Activated naive CD4-positive, alpha-beta T cell treated with anti-CD3 and anti-CD28 coated beads for 36 hours (primary cell): ENCODE results near the gene ZNF853. TPM values are rescaled to one million over a fixed set of nuclear protein-coding genes. Genes with fewer than 3 reads are reported as not detected.
"Not testable (repeated sequence)": the region's sequence is repeated elsewhere in the genome, so short reads cannot be mapped to it uniquely, and the experiment has no call there.

Source experiments
- CTCF ChIA-PET: fragments of 350-600 bp; sonication (Branson Sonifier 250); formaldehyde crosslinking; loops from one replicate; lab custom pipeline; 2021; ENCODE audit warnings: antibody characterized with exemption; lab: Charles Lee
- DNase-seq: peaks from one replicate; pipeline ENCODE4 v3.0.0-alpha.2; 2020
- H3K27ac Mint-ChIP-seq: one replicate; pipeline ENCODE4 v1.8.0; 2021; ENCODE audit warnings: mild to moderate bottlenecking, mixed read lengths
- H3K27me3 Mint-ChIP-seq: one replicate; pipeline ENCODE4 v1.8.0; 2021; ENCODE audit warnings: low read depth, mixed read lengths
- H3K36me3 Mint-ChIP-seq: one replicate; pipeline ENCODE4 v1.8.0; 2021; ENCODE audit warnings: low read depth, mixed read lengths
- H3K4me1 Mint-ChIP-seq: one replicate; pipeline ENCODE4 v1.8.0; 2021; ENCODE audit warnings: low read depth, mixed read lengths
- H3K4me3 Mint-ChIP-seq: one replicate; pipeline ENCODE4 v1.8.0; 2021; ENCODE audit warnings: mild to moderate bottlenecking, moderate library complexity, mixed read lengths
- H3K9me3 Mint-ChIP-seq: one replicate; pipeline ENCODE4 v1.8.0; 2021; ENCODE audit warnings: mixed read lengths
- intact Hi-C: fragments of 100-400 bp; cut with micrococcal nuclease; formaldehyde crosslinking; loops from one replicate; pipeline ENCODE4 v1.15.1; 2023
- total RNA-seq, 2 experiments: library from RNA; stranded (reverse); gene quantifications; one replicate each; pipeline ENCODE4 v1.2.3, GENCODE V29; 2021

Gene ZNF853
- under 1 TPM; 0.69 to 0.91 TPM for total RNA-seq

- Mint-ChIP-seq H3K9me3 (no peaks in the 10 kb centered on the region), H3K4me3 (peak within 1 kb of the TSS; percentile 65), H3K27me3 (peaks cover 4% of the 10 kb centered on the region), H3K4me1 (peaks cover 14% of the 10 kb centered on the region), H3K36me3 (no peaks in the 10 kb centered on the region), H3K27ac (no peak within 1 kb of the TSS)
- CTCF ChIA-PET, result no interaction called here
- intact Hi-C loops, result no loop called here
- peak; percentile 22 for DNase-seq
Observed at GRCh38 chr7:6614953-6615722, at the start of gene ZNF853. Gene ZNF853, plus strand, starts transcription at chr7:6615610. Its CDS starts 565 bp downstream, at chr7:6616175.

- Mint-ChIP-seq H3K27ac (no peak overlapping the region), H3K36me3 (no peaks in the 10 kb centered on the region), H3K4me3 (no peak overlapping the region), H3K4me1 (peaks cover 2% of the 10 kb centered on the region), H3K9me3 (no peaks in the 10 kb centered on the region), H3K27me3 (no peaks in the 10 kb centered on the region)
- CTCF ChIA-PET, result interaction anchor here (0.6 to 1.2 kb wide), 3 partner anchors 38 to 291 kb away, joined by 3 to 4 read pairs (median 3); no protein-coding TSS in a partner anchor
- intact Hi-C loops, result no loop called here
- no peak for DNase-seq
Observed at GRCh38 chr7:6565655-6566054, 49.8 kb upstream of the ZNF853 start.

GRCh38 chr7:6567886-6568285 lies 47.5 kb upstream of the ZNF853 start:
- Mint-ChIP-seq H3K27me3 (no peaks in the 10 kb centered on the region), H3K27ac (no peak overlapping the region), H3K9me3 (no peaks in the 10 kb centered on the region), H3K36me3 (no peaks in the 10 kb centered on the region), H3K4me3 (no peak overlapping the region), H3K4me1 (peaks cover 2% of the 10 kb centered on the region)
- no peak for DNase-seq
- CTCF ChIA-PET, result no interaction called here
- intact Hi-C loops, result no loop called here

DNA sequence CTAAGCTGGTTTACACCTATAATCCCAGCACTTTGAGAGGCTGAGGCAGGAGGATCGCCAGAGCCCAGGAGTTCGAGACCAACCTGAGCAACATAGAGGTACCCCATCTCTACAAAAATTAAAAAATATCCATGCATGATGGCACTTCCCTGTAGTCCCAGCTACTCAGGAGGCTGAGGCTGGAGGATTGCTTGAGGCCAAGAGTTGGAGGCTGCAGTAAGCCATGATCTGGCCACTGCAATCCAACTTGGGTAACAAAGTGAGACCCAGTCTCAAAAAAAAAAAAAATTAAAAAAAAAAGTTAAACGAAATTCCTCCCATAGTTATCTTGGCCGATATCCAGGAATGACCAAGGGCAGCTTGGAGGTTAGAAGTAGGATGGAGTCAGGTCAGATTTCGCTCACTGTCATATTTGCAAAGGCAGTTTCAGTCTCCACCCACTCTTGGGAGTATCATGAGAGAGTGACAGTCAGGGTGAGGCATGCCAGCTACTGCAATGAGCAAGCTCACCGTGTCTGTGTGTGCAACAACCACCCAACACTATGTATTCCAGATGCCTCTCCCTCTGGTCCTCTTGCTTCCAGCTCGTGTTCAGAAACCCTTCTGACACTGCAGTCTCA lies 44.1 kb upstream of the ZNF853 start:
- Mint-ChIP-seq H3K4me1 (peaks cover 4% of the 10 kb centered on the region), H3K9me3 (no peaks in the 10 kb centered on the region), H3K36me3 (no peaks in the 10 kb centered on the region), H3K27me3 (no peaks in the 10 kb centered on the region), H3K4me3 (no peak overlapping the region), H3K27ac (no peak overlapping the region)
- intact Hi-C loops, result no loop called here
- DNase-seq, result no peak
- CTCF ChIA-PET, result interaction anchor here (0.6 to 3.4 kb wide), 4 partner anchors 13 to 247 kb away, joined by 3 to 13 read pairs (median 6); no protein-coding TSS in a partner anchor

- peak overlapping the region; percentile 78 for H3K4me3 Mint-ChIP-seq
- H3K9me3 Mint-ChIP-seq, result no peaks in the 10 kb centered on the region
- H3K27me3 Mint-ChIP-seq, result no peaks in the 10 kb centered on the region
- peaks cover 20% of the 10 kb centered on the region for H3K4me1 Mint-ChIP-seq
- H3K36me3 Mint-ChIP-seq, result peaks cover 8% of the 10 kb centered on the region
- CTCF ChIA-PET, result interaction anchor here (0.6 to 3.8 kb wide), 10 partner anchors 15 to 720 kb away, joined by 3 to 36 read pairs (median 4); no protein-coding TSS in a partner anchor
- DNase-seq, result no peak
- H3K27ac Mint-ChIP-seq, result no peak overlapping the region
- intact Hi-C loops, result loop anchor here (2.0 kb wide), 1 partner anchor 131 kb away; the partner anchor contains the start of gene ZNF12
Observed at GRCh38 chr7:6575281-6576023, 40.0 kb upstream of the ZNF853 start.

DNA sequence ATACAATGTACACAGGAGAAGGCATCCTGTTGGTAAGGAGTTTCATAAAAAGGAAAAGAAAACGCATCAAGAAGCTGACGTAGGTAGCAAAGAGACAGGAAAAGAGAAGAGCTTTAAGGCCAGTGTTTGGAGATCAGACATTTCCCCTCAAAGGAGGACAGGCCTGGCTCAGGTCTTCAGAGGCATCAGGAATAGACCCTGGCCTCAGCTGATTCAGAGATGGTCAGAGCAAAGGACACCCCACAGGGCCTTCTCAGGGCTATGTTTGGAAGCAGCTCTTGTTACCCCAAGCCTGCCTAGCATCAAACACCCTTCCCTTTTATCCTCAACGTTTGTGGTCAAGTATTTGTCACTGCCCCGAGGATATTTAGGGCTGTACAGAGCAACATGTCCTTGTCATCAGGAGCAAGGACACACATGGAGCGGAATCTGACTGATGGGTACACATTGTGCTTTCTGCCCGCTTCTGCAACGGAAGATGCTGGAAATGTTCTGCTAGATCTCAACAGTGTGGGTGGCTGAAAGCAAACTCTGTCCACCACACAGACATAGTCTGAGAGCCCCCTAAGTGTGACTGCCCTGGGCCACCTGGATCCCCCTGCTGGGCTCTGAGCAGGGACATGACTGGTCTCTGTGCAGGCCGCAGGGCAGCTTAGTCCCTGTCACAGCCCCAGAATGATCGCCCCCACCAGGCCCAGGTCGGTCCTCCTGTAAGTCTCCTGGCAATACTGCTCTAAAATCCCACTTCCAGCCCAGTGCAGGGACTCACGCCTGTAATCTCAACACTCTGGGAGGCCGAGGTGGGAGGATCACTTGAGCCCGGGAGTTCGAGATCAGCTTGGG lies 39.2 kb upstream of the ZNF853 start:
- H3K27ac Mint-ChIP-seq, result peak overlapping the region; percentile 63
- intact Hi-C loops, result loop anchor here (2.0 kb wide), 1 partner anchor 131 kb away; the partner anchor contains the start of gene ZNF12
- no peaks in the 10 kb centered on the region for H3K27me3 Mint-ChIP-seq
- peaks cover 20% of the 10 kb centered on the region for H3K4me1 Mint-ChIP-seq
- H3K4me3 Mint-ChIP-seq, result peak overlapping the region; percentile 78
- no peak for DNase-seq
- peaks cover 8% of the 10 kb centered on the region for H3K36me3 Mint-ChIP-seq
- CTCF ChIA-PET, result interaction anchor here (1.0 to 3.8 kb wide), 8 partner anchors 14 to 720 kb away, joined by 3 to 36 read pairs (median 4); partner anchors contain the start of gene INTS15
- no peaks in the 10 kb centered on the region for H3K9me3 Mint-ChIP-seq

DNA sequence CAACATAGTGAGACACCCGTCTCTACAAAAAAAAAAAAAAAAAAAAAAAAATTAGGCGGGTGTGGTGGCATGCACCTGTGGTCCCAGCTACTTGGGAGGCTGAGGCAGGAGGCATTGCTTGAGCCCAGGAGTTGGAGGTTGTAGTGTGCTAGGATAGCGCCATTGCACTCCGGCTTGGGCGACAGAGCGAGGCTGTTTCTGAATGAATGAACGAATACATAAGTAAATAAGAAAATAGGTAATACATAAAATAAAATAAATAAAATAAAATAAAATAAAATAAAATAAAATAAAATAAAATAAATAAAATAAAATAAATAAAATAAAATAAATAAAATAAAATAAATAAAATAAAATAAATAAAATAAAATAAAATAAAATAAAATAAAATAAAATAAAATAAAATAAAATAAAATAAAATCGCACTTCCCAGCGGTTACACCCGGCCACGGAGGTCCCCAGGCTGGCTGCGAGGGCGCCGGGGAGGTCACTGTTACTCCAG lies 38.5 kb upstream of the ZNF853 start:
- H3K27ac Mint-ChIP-seq, result peak overlapping the region; percentile 81
- H3K4me1 Mint-ChIP-seq, result peaks cover 20% of the 10 kb centered on the region
- peak; percentile 36 for DNase-seq
- H3K4me3 Mint-ChIP-seq, result peak overlapping the region; percentile 84
- intact Hi-C loops, result loop anchor here (1.0 to 2.0 kb wide), 2 partner anchors 13 to 130 kb away; partner anchors contain the start of genes INTS15 and ZNF12
- not testable (repeated sequence) for H3K9me3 Mint-ChIP-seq, H3K36me3 Mint-ChIP-seq, H3K27me3 Mint-ChIP-seq
- CTCF ChIA-PET, result interaction anchor here (1.0 to 1.9 kb wide), 3 partner anchors 14 to 721 kb away, joined by 3 to 8 read pairs (median 4); partner anchors contain the start of gene INTS15

GRCh38 chr7:6577369-6578113 lies 37.9 kb upstream of the ZNF853 start, which contains the start of gene ZDHHC4:
Gene ZDHHC4, plus strand, starts transcription at chr7:6577454. Its CDS starts 3,108 bp downstream, at chr7:6580562.
- H3K27me3 Mint-ChIP-seq, result no peaks in the 10 kb centered on the region
- peak within 1 kb of the TSS; percentile 84 for H3K4me3 Mint-ChIP-seq
- H3K27ac Mint-ChIP-seq, result peak within 1 kb of the TSS; percentile 92
- intact Hi-C loops, result loop anchor here (1.0 to 2.0 kb wide), 2 partner anchors 13 to 129 kb away; partner anchors contain the start of genes INTS15 and ZNF12
- H3K4me1 Mint-ChIP-seq, result peaks cover 20% of the 10 kb centered on the region
- no peaks in the 10 kb centered on the region for H3K9me3 Mint-ChIP-seq
- CTCF ChIA-PET, result interaction anchor here (0.6 to 1.9 kb wide), 4 partner anchors 13 to 52 kb away, joined by 3 to 8 read pairs (median 3); partner anchors contain the start of gene INTS15
- DNase-seq, result peak; percentile 91
- H3K36me3 Mint-ChIP-seq, result peaks cover 11% of the 10 kb centered on the region

GRCh38 chr7:6578114-6579084 lies 37.0 kb upstream of the ZNF853 start:
- no peaks in the 10 kb centered on the region for H3K9me3 Mint-ChIP-seq
- intact Hi-C loops, result no loop called here

More at GRCh38 chr7:6578114-6579084, 37.0 kb upstream of the ZNF853 start:
- CTCF ChIA-PET, result interaction anchor here (0.6 to 1.9 kb wide), 3 partner anchors 12 to 23 kb away, joined by 3 to 8 read pairs (median 3); partner anchors contain the start of gene INTS15
- Mint-ChIP-seq H3K36me3 (peaks cover 14% of the 10 kb centered on the region), H3K27ac (peak overlapping the region; percentile 92), H3K4me3 (peak overlapping the region; percentile 84), H3K4me1 (peaks cover 20% of the 10 kb centered on the region), H3K27me3 (no peaks in the 10 kb centered on the region)
- DNase-seq, result no peak
